Panc1 (cell line): ENCODE results near the gene RABEP2.

Source experiments
- POLR2AphosphoS5 ChIP-seq: IDR thresholded peaks from 2 replicates; pipeline ENCODE4 v1.6.1; 2012; ENCODE audit warnings: mild to moderate bottlenecking, low read depth, low read length, moderate library complexity
- SIN3A ChIP-seq: IDR thresholded peaks from 2 replicates; pipeline ENCODE4 v1.6.1; 2012; ENCODE audit warnings: low read depth, mild to moderate bottlenecking, low read length, moderate library complexity, borderline replicate concordance; ENCODE audit not compliant: insufficient read depth
- TCF7L2 ChIP-seq: IDR thresholded peaks from 2 replicates; pipeline ENCODE4 v1.6.1; 2011; ENCODE audit warnings: mild to moderate bottlenecking, low read depth, low read length, inconsistent platforms
- TF ChIP-seq, protein P1 (sequence below), 2 experiments: IDR thresholded peaks; 2 replicates each; pipeline ENCODE4 v1.6.1; 2011 to 2012; ENCODE audit warnings: low read depth in 2 of 2, control low read depth in 1 of 2, low read length in 1 of 2, mild to moderate bottlenecking in 1 of 2, moderate library complexity in 1 of 2; ENCODE audit not compliant: insufficient read depth in 1 of 2
- TF ChIP-seq, protein P2 (sequence below): fragments of 450-650 bp; IDR thresholded peaks from 2 replicates; pipeline ENCODE4 v1.5.1; 2017; ENCODE audit warnings: mild to moderate bottlenecking

DNA sequence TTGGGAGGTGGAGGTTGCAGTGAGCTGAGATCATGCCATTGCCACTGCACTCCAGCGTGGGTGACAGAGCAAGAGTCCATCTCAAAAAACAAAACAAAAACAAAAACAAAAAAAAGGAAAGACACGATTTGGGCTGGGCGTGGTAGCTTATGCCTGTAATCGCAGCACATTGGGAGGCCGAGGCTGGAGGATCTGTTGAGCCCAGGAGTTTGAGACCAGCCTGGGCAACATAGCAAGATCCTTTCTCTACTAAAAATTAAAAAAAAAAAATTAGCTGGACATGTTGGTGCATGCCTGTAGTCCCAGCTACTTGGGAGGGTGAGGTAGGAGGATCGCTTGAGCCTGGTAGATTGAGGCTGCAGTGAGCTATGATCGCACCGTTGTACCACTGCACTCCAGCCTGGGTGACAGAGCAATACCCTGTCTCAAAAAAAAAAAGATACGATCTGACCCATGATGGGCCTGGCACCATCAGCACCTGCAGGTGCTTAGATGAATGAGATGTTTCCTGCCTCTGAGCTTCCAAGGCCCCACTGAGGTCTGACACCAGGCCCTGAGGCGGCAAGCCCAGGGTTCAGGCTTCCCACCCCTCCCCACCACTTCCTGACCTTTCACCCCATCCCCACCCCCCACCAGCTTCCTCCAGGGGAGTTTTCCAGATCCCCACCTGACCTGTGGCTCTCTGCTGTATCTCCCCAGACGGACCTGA is 25.0 kb downstream of the RABEP2 start:
- TF ChIP-seq, protein P1, sequence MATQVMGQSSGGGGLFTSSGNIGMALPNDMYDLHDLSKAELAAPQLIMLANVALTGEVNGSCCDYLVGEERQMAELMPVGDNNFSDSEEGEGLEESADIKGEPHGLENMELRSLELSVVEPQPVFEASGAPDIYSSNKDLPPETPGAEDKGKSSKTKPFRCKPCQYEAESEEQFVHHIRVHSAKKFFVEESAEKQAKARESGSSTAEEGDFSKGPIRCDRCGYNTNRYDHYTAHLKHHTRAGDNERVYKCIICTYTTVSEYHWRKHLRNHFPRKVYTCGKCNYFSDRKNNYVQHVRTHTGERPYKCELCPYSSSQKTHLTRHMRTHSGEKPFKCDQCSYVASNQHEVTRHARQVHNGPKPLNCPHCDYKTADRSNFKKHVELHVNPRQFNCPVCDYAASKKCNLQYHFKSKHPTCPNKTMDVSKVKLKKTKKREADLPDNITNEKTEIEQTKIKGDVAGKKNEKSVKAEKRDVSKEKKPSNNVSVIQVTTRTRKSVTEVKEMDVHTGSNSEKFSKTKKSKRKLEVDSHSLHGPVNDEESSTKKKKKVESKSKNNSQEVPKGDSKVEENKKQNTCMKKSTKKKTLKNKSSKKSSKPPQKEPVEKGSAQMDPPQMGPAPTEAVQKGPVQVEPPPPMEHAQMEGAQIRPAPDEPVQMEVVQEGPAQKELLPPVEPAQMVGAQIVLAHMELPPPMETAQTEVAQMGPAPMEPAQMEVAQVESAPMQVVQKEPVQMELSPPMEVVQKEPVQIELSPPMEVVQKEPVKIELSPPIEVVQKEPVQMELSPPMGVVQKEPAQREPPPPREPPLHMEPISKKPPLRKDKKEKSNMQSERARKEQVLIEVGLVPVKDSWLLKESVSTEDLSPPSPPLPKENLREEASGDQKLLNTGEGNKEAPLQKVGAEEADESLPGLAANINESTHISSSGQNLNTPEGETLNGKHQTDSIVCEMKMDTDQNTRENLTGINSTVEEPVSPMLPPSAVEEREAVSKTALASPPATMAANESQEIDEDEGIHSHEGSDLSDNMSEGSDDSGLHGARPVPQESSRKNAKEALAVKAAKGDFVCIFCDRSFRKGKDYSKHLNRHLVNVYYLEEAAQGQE (IDR thresholded peaks at IDR 0.05; ENCODE audit: insufficient read depth in 1 of 2, low read depth in 2 of 2, low read length in 1 of 2) = no peak
- TF ChIP-seq, protein P2, sequence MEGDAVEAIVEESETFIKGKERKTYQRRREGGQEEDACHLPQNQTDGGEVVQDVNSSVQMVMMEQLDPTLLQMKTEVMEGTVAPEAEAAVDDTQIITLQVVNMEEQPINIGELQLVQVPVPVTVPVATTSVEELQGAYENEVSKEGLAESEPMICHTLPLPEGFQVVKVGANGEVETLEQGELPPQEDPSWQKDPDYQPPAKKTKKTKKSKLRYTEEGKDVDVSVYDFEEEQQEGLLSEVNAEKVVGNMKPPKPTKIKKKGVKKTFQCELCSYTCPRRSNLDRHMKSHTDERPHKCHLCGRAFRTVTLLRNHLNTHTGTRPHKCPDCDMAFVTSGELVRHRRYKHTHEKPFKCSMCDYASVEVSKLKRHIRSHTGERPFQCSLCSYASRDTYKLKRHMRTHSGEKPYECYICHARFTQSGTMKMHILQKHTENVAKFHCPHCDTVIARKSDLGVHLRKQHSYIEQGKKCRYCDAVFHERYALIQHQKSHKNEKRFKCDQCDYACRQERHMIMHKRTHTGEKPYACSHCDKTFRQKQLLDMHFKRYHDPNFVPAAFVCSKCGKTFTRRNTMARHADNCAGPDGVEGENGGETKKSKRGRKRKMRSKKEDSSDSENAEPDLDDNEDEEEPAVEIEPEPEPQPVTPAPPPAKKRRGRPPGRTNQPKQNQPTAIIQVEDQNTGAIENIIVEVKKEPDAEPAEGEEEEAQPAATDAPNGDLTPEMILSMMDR = no peak
- TF ChIP-seq POLR2AphosphoS5 (no peak), TCF7L2 (no peak), SIN3A (no peak)
